ENCODE results near the gene ATP5IF1.

ATP5IF1 gene

DNA sequence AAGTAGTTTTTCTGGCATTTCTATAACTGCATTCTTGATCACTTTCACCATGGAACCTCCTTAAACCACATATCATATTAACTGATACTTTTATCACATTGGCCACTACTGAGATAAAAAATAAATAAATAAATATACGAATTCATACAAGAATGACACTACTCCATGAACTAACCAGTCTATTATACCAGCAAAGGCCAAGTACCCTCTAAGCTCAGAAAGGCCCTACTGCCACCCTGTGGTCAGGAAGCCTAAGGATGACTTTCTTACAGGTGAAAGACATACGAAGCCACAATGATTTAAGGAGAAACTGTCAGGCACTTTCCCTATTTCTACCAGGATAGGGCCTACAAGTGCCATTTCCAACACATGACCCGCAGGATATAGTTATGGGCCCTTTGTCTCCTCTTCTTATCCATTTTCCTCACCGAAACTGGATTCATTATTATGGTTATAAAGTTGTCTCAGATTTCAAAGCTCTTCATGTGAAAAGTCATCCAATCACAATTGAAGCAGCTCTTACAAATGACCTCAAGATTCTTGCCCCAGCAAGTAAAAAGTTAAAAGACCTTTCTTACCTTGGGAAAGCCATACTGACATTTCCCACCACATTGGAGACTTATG lies 27.0 kb upstream of the ATP5IF1 start:
- TF ChIP-seq GATA3 (IDR thresholded peaks at IDR 0.05; ENCODE audit: low read depth, low read length) (no peak), GATA2 (IDR thresholded peaks at IDR 0.05; ENCODE audit: low read depth, low read length) (no peak)

DNA sequence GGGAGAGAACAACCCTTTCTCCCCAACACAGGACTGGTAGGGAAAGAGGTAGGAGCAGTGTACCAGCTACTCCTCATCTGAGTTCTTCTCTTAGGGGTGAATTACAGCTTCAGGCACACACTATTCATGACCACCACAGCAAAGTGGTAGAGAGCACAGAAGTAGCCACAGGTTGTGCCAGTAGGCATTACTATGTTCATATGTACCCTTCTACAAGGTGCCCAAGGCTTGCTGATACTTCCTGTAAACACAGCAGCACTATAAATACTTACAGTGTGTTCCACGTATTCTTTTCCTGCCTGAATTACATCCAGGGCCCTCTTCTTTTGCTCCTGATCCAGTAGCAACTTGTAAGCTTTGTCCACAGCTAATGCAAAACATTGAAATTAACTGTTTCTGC lies 26.2 kb upstream of the ATP5IF1 start:
- TF ChIP-seq GATA3 (IDR thresholded peaks at IDR 0.05; ENCODE audit: low read depth, low read length): no peak
- no peak for TF ChIP-seq GATA2 (IDR thresholded peaks at IDR 0.05; ENCODE audit: low read depth, low read length)

DNA sequence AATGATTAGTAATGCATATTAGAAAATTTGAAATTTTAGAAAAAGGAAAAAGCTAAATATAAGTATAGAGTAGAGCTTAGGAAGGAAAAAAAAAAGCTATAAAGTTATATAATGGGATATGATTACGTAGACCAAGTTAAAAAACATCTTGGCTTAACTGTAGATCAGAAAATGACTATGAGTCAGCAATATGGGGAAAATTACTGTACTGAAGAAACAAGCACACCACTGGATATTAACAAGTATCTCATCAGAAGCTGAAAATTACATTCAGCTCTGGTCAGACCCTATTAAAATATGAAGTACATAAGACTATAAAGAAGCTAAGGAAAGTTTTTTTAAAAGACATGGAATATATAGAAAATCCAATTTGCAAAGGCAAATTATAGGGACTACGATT lies 22.6 kb upstream of the ATP5IF1 start:
- TF ChIP-seq GATA3 (IDR thresholded peaks at IDR 0.05; ENCODE audit: low read depth, low read length) (no peak), GATA2 (IDR thresholded peaks at IDR 0.05; ENCODE audit: low read depth, low read length) (no peak)

DNA sequence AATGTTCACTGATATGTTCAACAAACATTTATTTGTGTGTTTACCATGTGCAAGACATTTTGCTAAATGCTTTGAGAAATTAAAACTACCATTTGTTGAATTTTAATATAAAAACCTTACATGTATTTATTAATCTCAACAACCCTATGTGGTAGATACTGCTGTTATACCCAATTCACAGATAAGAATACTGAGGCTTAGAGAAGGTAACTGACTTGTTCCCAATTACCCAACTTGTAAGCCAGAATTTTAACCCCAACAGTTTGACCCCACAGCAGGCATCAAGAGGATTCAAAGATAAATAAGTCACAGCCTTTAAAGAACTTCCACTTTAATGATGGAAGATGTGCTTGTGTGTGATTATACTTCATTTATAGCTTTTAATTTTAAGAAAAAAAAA lies 6.8 kb upstream of the ATP5IF1 start:
- TF ChIP-seq GATA3 (IDR thresholded peaks at IDR 0.05; ENCODE audit: low read depth, low read length) (no peak), GATA2 (IDR thresholded peaks at IDR 0.05; ENCODE audit: low read depth, low read length) (no peak)

DNA sequence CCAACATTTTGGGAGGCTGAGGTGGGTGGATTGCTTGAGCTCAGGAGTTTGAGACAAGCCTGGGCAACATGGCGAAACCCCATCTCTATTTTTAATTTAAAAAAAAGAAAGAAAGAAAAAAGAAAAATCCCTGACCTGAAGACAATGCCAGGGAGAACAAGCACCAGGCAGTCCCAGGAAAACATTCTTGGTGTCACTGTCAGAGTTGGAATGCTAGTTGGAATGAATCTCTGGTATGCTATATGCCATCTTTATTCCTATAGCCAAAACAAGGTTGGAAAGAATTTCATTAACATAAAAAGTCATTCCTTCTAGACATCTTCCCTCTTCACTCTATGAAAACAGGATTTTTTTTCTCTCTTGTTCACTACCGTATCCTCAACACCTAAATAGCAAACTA lies 5.9 kb upstream of the ATP5IF1 start:
- TF ChIP-seq GATA2 (IDR thresholded peaks at IDR 0.05; ENCODE audit: low read depth, low read length) (no peak), GATA3 (IDR thresholded peaks at IDR 0.05; ENCODE audit: low read depth, low read length) (no peak)

DNA sequence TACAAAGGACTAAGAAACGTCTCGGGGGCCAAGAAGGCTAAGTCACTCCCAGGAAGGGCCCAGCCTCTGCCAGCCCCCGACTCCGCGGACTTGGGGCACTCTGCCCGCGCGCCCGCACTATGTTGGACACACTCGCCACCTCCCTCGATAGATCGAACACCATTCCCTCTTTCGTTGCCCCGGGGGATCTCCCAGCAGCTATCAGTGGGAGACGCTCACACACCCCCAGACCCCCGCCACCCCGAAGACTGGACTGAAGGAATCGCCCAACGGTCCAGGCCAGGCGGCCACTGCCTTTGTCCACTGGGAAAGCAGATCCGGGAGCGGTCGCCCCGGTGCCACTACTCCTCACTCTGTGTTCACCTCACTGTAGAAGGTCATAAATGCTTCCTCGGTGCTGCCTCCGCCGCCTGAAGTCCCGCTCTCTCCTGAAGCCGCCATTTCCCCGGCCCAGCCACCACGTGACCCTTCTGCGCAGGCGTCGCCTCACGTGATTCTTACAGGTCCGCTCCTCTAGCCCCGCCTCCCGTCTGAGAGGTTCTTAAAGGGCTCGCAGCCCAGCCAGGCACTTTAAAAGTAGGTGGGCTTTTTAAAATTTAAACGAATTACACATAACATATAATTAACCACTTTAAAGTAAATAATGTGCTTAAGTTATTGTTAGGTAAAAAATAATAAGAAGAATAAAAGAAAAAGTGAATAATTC lies 3.2 kb upstream of the ATP5IF1 start, which contains the start of gene DNAJC8:
TSS of gene DNAJC8 (minus strand) at position 472 of the 706 bp plus-strand sequence. CDS start at position 441, 31 bp downstream.
- no peak for TF ChIP-seq GATA3 (IDR thresholded peaks at IDR 0.05; ENCODE audit: low read depth, low read length)
- TF ChIP-seq GATA2 (IDR thresholded peaks at IDR 0.05; ENCODE audit: low read depth, low read length): no peak

DNA sequence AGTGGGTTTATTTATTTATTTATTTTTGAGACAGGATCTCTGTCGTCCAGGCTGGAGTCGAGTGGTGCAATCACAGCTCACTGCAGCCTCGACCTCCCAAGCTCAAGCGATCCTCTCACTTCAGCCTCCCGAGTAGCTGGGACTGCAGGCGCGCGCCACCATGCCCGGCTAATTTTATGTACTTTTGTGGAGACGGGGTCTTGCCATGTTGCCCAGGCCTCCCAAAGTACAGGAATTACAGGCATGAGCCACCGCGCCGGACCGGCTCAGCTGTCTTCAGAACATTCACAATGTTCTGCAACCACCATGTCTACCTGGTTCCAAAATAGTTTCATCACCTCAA lies 2.7 kb upstream of the ATP5IF1 start:
- TF ChIP-seq GATA2 (IDR thresholded peaks at IDR 0.05; ENCODE audit: low read depth, low read length): no peak
- no peak for TF ChIP-seq GATA3 (IDR thresholded peaks at IDR 0.05; ENCODE audit: low read depth, low read length)

DNA sequence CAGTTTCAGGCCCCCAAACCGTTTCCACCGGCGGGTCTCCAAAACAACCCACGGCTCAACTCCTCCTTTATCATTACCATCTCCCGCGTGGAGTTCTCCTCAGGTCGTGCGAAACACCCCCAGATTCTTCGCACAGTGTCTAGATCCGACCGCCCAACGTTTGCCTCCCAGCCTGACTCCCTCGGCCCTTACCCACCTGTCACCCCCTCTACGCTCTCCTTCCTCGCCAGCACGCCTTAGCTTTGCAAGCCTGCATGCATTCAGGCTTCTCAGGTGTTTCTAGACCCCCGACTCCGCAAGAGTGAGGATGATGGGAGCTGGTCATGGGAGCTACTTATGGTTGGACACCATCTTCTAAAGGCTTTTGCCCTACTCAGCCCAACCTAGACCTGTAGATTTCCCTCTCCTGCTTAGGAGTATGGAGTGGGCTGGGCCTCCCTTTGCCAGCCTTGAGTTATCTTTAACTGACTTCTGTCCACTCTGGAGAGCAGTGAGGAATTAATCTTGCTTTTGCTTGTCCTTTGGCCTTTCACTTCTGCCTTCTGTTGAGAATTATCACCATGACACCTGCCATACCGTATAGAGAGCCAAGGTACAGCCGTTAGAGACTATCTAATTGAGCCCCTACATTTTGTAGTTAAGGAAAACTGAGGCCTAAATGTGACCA lies 865 bp downstream of the ATP5IF1 start:
- TF ChIP-seq GATA2 (IDR thresholded peaks at IDR 0.05; ENCODE audit: low read depth, low read length) (peak; percentile 77), GATA3 (IDR thresholded peaks at IDR 0.05; ENCODE audit: low read depth, low read length) (0 out of 2 replicates have a peak, but pooled peaks have one; percentile 19)

DNA sequence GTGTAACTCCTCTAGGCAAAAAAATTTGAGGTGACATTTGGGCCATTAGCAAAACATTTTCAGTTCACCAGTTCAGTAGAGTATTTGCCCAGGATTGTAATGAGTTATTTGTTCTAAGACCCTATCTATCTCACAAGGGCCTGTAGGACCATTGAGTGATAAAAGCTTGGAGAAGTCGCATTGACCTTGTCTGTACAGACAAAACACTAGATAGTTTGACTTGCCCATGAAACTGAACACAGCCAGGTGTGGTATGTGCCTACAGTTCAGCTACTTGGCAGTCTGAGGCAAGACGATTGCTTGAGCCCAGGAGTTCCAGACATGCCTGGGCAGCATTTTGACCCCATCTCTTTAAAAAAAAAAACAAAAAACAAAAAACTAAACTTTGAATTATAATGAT lies 3.1 kb downstream of the ATP5IF1 start:
- TF ChIP-seq GATA3 (IDR thresholded peaks at IDR 0.05; ENCODE audit: low read depth, low read length): no peak
- TF ChIP-seq GATA2 (IDR thresholded peaks at IDR 0.05; ENCODE audit: low read depth, low read length): no peak

DNA sequence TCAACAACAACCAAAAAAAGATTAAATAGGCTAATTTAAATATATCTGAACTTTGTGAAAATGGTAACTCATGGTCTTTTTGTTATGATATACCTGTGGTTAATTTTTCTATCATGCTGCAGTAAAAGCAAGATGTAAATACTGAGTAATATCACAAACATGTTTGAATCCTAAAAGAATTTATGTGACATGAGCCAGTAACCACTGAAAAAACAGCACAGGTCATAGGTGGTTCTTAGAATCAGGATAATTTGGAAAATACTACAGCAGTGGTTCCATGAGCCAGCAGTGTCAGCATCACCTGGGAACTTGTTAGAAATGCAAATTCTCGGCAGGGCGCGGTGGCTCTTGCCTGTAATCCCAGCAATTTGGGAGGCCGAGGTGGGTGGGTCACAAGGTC lies 4.1 kb downstream of the ATP5IF1 start:
- TF ChIP-seq GATA3 (IDR thresholded peaks at IDR 0.05; ENCODE audit: low read depth, low read length): no peak
- TF ChIP-seq GATA2 (IDR thresholded peaks at IDR 0.05; ENCODE audit: low read depth, low read length): no peak

DNA sequence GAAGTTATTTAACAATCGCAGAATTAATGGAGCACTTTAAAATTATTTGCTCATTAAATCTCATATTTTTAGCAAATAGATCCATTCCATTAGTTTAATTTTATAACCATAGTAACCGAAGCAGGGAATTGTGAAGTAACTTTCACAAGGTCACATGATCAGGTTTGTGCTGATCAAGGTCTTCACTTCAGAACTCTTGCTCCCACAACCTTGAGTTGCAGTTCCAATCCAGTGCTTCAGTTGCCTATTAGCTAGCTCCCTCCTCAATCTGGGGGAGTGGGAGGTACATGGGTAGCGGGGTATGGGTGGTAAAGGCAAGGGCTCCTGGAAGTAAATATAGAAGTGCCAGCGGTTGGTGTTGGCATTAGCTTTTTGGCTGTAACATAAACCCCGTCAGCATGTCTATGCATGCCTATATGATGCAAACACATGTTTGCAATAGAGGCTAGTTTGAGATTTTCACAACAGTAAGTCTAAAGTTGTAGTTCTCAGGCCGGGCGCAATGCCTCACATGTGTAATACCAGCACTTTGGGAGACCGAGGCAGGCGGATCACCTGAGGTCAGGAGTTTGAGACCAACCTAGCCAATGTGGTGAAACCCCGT lies 5.8 kb downstream of the ATP5IF1 start:
- no peak for TF ChIP-seq GATA2 (IDR thresholded peaks at IDR 0.05; ENCODE audit: low read depth, low read length)
- no peak for TF ChIP-seq GATA3 (IDR thresholded peaks at IDR 0.05; ENCODE audit: low read depth, low read length)

DNA sequence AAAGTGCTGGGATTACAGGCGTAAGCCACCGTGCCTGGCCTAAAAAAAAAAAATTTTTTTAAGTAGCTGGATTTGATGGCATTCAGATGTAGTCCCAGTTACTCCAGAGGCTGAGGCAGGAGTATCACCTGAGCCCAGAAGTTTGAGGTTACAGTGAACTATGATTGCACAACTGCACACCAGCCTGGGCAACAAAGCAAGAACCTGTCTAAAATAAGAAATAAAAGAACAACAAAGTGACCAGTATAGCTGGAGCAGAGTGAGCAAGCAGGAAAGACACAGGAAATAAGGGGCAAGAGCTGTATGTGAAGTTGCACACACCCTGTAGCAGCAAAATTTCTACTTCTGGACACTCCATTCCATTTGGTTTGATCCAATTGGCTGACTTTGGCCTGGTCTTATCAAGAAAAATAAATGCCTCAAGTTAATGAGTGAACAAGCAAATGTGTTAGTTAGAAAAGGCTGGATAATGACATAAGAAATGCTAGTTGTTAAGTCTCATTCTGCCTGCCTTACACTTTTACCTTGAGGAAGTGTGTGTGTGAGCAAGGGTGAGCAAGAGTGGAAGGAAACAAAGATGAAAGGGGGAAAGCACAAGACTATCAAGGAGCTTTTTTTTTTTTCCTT lies 7.9 kb downstream of the ATP5IF1 start:
- TF ChIP-seq GATA2 (IDR thresholded peaks at IDR 0.05; ENCODE audit: low read depth, low read length): no peak
- no peak for TF ChIP-seq GATA3 (IDR thresholded peaks at IDR 0.05; ENCODE audit: low read depth, low read length)

DNA sequence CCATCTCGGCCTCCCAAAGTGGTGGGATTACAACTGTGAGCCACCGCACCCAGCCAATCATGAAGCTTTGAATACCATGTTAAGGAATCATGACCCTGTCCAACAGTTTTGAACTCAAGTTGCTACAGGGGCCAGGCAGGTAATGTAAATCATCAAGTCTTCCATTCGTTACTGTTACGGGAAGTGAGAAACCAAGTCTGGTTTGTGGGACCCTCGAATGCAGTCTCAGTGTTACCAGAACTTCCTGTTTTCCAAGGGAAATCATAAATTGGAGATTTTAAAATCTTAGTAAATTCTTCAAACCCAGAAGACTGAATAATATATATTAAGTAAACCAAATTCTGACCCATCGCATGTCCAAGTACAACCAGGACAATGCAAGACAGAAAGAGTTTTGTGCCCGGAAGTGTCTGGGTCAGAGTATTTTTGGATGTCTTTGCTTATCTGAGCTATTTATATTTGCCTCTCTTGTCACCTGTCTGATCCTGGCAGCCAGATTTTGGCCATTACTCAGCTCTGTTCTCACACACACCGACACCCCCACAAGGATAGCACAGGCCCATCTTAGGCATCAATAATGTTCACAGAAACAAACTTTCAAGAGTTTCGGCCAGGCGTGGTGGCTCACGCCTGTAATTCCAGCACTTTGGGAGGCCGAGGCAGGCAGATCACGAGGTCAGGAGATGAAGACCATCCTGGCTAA lies 8.8 kb downstream of the ATP5IF1 start:
- TF ChIP-seq GATA2 (IDR thresholded peaks at IDR 0.05; ENCODE audit: low read depth, low read length) (no peak), GATA3 (IDR thresholded peaks at IDR 0.05; ENCODE audit: low read depth, low read length) (no peak)
